WI38 (cell line): Measurements from ENCODE around the gene LCA5.

Source experiments
- H3K4me3 ChIP-seq: 2 replicates; pipeline ENCODE4 v1.5.1; 2011; ENCODE audit warnings: low read depth, mild to moderate bottlenecking, control low read depth, low read length
- CTCF ChIP-seq: IDR thresholded peaks from 2 replicates; pipeline ENCODE4 v1.5.1; 2012; ENCODE audit warnings: low read depth, mild to moderate bottlenecking, control low read depth, low read length

Gene LCA5

DNA sequence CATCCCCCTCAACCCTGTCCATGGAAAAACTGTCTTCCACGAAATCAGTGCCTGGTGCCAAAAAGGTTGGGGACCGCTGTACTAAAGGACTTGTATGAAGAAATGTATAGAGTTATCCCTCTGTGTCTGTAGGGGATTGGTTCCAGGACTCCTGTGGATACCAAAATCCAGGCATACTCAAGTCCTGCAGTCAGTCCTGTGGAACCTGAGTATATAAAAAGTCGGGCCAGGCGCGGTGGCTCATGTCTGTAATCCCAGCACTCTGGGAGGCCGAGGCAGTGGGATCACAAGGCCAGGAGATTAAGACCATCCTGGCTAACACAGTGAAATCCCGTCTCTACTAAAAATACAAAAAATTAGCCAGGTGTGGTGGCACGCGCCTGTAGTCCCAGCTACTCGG lies 42.0 kb downstream of the LCA5 start:
- no peak overlapping the region for H3K4me3 ChIP-seq
- TF ChIP-seq CTCF: no peak

- TF ChIP-seq CTCF: no peak
- no peak overlapping the region for H3K4me3 ChIP-seq
Measured at GRCh38 chr6:79494841-79495240, 42.4 kb downstream of the LCA5 start.

GRCh38 chr6:79470728-79471127 lies 66.5 kb downstream of the LCA5 start:
- no peak for TF ChIP-seq CTCF
- no peak overlapping the region for H3K4me3 ChIP-seq

- no peak for TF ChIP-seq CTCF
- H3K4me3 ChIP-seq: no peak overlapping the region
Measured at GRCh38 chr6:79469376-79470246, 67.6 kb downstream of the LCA5 start.

DNA sequence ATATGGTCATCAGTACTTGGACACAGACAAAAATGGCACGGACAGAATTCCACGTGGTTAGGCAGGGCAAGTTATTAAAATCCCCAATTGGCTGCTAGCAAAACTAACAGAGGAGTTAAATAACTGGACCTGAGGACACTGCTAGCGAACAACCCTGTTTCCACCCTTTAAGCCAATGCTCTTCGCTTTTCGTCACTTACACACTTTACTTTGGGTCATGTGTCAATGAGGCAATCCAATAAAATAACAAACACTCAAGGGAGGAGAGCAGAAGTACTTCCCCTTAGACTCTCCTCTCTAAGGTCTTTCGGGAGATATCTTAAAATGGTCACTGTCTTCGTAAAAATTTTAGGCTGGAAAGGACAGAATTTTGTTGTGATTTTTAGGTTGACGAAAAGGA lies 68.6 kb downstream of the LCA5 start:
- H3K4me3 ChIP-seq: no peak overlapping the region
- no peak for TF ChIP-seq CTCF

DNA sequence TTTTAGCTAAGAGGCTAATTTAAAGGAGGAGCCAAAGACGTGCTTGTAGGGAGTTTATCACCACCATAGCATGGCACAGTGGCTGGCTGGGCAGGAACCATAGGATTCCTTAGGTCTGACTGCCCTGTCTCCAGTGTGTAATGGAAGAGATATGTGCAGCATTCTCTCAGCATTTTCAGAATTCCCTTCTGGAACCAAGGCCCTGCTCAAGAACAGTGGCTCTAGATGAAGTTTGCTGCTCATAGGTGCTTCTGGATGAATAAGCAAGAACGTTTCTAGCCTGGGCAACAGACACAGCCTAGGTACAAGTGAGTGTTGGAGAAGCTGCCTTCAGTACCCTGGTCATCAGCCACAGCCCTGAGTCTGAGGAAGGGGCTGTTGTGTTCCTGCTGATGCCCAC lies 69.1 kb downstream of the LCA5 start:
- no peak for TF ChIP-seq CTCF
- H3K4me3 ChIP-seq: no peak overlapping the region

GRCh38 chr6:79467716-79468115 lies 69.5 kb downstream of the LCA5 start:
- no peak for TF ChIP-seq CTCF
- H3K4me3 ChIP-seq: no peak overlapping the region
